Right renal pelvis (tissue), 4 donors: ENCODE results near the gene LCE1D. TPM values are rescaled to one million over a fixed set of nuclear protein-coding genes. Genes with fewer than 3 reads are reported as not detected.

Source experiments
- DNase-seq, 4 donors: peaks; one replicate each; pipeline ENCODE4 v3.0.0-alpha.2; 2013; ENCODE audit warnings: low read depth in 4 of 4, low spot score in 3 of 4, missing footprints in 1 of 4
- polyA plus RNA-seq, 4 donors: library from polyadenylated mRNA; unstranded; fragments of 120-200 nt; gene quantifications; one replicate each; pipeline ENCODE4 v1.2.1, GENCODE V29; 2013; ENCODE audit not compliant: insufficient read length in 4 of 4

Gene LCE1D
- polyA plus RNA-seq, result not detected

- DNase-seq, result no peak
These were observed at the start of gene LCE1D for GRCh38 chr1:152796421-152796820. LCE1D (plus strand) TSS chr1:152796721; CDS start chr1:152797795, 1,074 bp downstream.

- no peak for DNase-seq
These were observed 48.7 kb upstream of the LCE1D start for GRCh38 chr1:152747831-152748230.

GRCh38 chr1:152752225-152752624 lies 44.3 kb upstream of the LCE1D start:
- no peak for DNase-seq

GRCh38 chr1:152753586-152753985 lies 42.9 kb upstream of the LCE1D start:
- no peak for DNase-seq

GRCh38 chr1:152756872-152757271 lies 39.6 kb upstream of the LCE1D start:
- DNase-seq, result no peak

GRCh38 chr1:152757747-152758146 lies 38.8 kb upstream of the LCE1D start, which contains the start of gene KPRP:
KPRP (plus strand) TSS chr1:152758025; CDS start chr1:152759589, 1,564 bp downstream.
- DNase-seq, result no peak

- DNase-seq, result no peak
These were observed 37.9 kb upstream of the LCE1D start for GRCh38 chr1:152758636-152759035.

- no peak for DNase-seq
These were observed 36.9 kb upstream of the LCE1D start for GRCh38 chr1:152759453-152760173.

GRCh38 chr1:152760551-152761190 lies 35.9 kb upstream of the LCE1D start:
- no peak for DNase-seq

- no peak for DNase-seq
These were observed 34.8 kb upstream of the LCE1D start for GRCh38 chr1:152761609-152762213.

- no peak for DNase-seq
These were observed 27.5 kb upstream of the LCE1D start for GRCh38 chr1:152768847-152769533.

GRCh38 chr1:152770411-152770810 lies 26.1 kb upstream of the LCE1D start:
- DNase-seq, result no peak

- DNase-seq, result no peak
These were observed 21.6 kb upstream of the LCE1D start, which contains the start of gene LCE1F for GRCh38 chr1:152774875-152775274. LCE1F (plus strand) TSS chr1:152775140; CDS start chr1:152776372, 1,232 bp downstream.

GRCh38 chr1:152776361-152776760 lies 20.2 kb upstream of the LCE1D start:
- no peak for DNase-seq

- DNase-seq, result no peak
These were observed 18.9 kb upstream of the LCE1D start for GRCh38 chr1:152777510-152778137.

- no peak for DNase-seq
These were observed 13.4 kb upstream of the LCE1D start for GRCh38 chr1:152783095-152783494.

GRCh38 chr1:152786077-152786476 lies 10.4 kb upstream of the LCE1D start, which contains the start of gene LCE1E:
LCE1E (plus strand) TSS chr1:152786257; CDS start chr1:152787300, 1,043 bp downstream.
- no peak for DNase-seq

GRCh38 chr1:152795686-152796085 lies 835 bp upstream of the LCE1D start:
- DNase-seq, result no peak

- no peak for DNase-seq
These were observed 4.8 kb downstream of the LCE1D start for GRCh38 chr1:152801333-152801732.

- no peak for DNase-seq
These were observed 10.1 kb downstream of the LCE1D start, which contains the start of gene LCE1C for GRCh38 chr1:152806576-152806975. LCE1C (minus strand) TSS chr1:152806651; CDS start chr1:152805478, 1,173 bp downstream.
